Measurements from ENCODE around the gene NME4. TPM values are rescaled to one million over a fixed set of nuclear protein-coding genes. Genes with fewer than 3 reads are reported as not detected.

The NME4 gene
- polyA plus RNA-seq, 1 of the 3 experiments (the other 2 are of a cell fraction) = 509 TPM

DNA sequence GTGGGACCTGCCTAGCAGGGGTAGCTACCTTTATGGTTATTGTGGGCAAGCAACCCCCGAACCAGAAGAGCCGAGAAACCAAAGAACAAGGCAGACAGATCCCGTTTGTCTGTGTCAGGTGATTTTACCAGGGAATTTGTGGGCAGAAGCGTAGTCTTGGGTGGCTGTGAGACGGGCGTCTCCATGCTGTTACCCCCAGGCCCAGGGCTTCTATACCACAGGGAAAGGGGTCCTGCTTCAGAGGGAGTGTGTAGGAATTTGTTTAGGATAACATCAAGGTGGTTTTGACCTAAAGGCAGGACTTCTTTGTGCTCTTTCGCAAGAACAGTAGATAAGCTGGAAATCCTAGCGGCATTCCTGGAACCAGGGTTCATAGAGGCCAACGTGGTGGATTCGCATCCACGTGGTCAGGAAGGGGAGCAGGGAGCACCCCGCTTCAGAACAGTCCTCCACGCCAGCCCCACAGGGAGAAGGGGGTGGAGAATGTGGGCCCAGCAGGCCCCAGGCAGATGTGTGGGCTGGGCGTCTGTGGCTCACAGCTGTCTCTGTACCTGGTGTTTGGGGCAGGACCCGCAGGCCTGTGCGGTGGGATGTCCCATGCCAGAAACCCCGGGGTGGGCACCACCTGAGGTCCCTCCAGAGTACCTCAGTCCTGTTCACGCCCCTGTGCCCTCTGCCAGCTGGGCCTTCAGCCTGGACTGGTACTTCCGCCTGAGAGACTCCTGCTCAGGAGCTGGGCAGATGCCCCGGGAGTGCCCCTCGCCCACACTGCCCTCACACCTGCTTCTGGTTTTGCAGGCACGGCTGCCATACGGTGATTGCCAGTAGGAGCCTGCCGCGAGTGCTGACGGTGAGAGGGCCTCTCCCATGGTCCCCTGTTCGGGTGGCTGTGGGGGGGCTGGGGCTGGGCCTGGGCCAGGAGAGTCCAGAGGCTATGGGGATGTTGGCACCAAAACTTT is 8.8 kb downstream of the NME4 start:
- Histone ChIP-seq H4K20me1 (ENCODE audit: insufficient read depth) (no peaks in the 10 kb centered on the region), H3K79me2 (ENCODE audit: insufficient read depth) (peaks cover 10% of the 10 kb centered on the region), H3K4me3 (ENCODE audit: low read depth in 2 of 2, low read length in 1 of 2) (no peak overlapping the region), H3K9me3 (no peaks in the 10 kb centered on the region), H3K9me2 (no peaks in the 10 kb centered on the region), H3K27ac (ENCODE audit: low read depth in 2 of 2, low read length in 1 of 2) (no peak overlapping the region), H2AFZ (ENCODE audit: low read depth) (no peak overlapping the region), H3K4me1 (ENCODE audit: control insufficient read depth in 1 of 2, insufficient read depth in 2 of 2, low read depth in 1 of 2, low read length in 1 of 2) (peaks cover 0 to under 1% of the 10 kb centered on the region in 2 experiments; a peak in 1 of 4 replicates), H3F3A (replicated peaks; ENCODE audit: insufficient read depth) (peaks cover 13% of the 10 kb centered on the region), H3K36me3 (replicated peaks in 1 of 2; ENCODE audit: control insufficient read depth in 1 of 2, insufficient read depth in 2 of 2, low read length in 1 of 2) (peaks cover 0 to 1% of the 10 kb centered on the region in 2 experiments), H3K9ac (no peak overlapping the region), H3K4me2 (no peak overlapping the region), H3K27me3 (ENCODE audit: insufficient read depth) (no peaks in the 10 kb centered on the region)
- ChIA-PET POLR2A (no interaction called here), CTCF (interaction anchor here (1.2 kb wide), 1 partner anchor 18 kb away, joined by 3 read pairs; no protein-coding TSS in a partner anchor)
- TF ChIP-seq, protein P1, sequence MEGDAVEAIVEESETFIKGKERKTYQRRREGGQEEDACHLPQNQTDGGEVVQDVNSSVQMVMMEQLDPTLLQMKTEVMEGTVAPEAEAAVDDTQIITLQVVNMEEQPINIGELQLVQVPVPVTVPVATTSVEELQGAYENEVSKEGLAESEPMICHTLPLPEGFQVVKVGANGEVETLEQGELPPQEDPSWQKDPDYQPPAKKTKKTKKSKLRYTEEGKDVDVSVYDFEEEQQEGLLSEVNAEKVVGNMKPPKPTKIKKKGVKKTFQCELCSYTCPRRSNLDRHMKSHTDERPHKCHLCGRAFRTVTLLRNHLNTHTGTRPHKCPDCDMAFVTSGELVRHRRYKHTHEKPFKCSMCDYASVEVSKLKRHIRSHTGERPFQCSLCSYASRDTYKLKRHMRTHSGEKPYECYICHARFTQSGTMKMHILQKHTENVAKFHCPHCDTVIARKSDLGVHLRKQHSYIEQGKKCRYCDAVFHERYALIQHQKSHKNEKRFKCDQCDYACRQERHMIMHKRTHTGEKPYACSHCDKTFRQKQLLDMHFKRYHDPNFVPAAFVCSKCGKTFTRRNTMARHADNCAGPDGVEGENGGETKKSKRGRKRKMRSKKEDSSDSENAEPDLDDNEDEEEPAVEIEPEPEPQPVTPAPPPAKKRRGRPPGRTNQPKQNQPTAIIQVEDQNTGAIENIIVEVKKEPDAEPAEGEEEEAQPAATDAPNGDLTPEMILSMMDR (IDR thresholded peaks at IDR 0.05) = no peak
- TF ChIP-seq FOXM1 (IDR thresholded peaks at IDR 0.05; ENCODE audit: low read depth) = no peak
- TF ChIP-seq ELF1 (IDR thresholded peaks at IDR 0.05) = no peak
- no peak for TF ChIP-seq TAF1 (IDR thresholded peaks at IDR 0.05; ENCODE audit: borderline replicate concordance, low read depth, low read length)
- TF ChIP-seq, protein P2, sequence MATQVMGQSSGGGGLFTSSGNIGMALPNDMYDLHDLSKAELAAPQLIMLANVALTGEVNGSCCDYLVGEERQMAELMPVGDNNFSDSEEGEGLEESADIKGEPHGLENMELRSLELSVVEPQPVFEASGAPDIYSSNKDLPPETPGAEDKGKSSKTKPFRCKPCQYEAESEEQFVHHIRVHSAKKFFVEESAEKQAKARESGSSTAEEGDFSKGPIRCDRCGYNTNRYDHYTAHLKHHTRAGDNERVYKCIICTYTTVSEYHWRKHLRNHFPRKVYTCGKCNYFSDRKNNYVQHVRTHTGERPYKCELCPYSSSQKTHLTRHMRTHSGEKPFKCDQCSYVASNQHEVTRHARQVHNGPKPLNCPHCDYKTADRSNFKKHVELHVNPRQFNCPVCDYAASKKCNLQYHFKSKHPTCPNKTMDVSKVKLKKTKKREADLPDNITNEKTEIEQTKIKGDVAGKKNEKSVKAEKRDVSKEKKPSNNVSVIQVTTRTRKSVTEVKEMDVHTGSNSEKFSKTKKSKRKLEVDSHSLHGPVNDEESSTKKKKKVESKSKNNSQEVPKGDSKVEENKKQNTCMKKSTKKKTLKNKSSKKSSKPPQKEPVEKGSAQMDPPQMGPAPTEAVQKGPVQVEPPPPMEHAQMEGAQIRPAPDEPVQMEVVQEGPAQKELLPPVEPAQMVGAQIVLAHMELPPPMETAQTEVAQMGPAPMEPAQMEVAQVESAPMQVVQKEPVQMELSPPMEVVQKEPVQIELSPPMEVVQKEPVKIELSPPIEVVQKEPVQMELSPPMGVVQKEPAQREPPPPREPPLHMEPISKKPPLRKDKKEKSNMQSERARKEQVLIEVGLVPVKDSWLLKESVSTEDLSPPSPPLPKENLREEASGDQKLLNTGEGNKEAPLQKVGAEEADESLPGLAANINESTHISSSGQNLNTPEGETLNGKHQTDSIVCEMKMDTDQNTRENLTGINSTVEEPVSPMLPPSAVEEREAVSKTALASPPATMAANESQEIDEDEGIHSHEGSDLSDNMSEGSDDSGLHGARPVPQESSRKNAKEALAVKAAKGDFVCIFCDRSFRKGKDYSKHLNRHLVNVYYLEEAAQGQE (IDR thresholded peaks at IDR 0.05; ENCODE audit: low read depth, low read length) = no peak
- TF ChIP-seq JUND (IDR thresholded peaks at IDR 0.05) = no peak
- TF ChIP-seq CHD2 (IDR thresholded peaks at IDR 0.05; ENCODE audit: low read length, partially characterized antibody) = no peak
- no peak for TF ChIP-seq RAD21 (IDR thresholded peaks at IDR 0.05; ENCODE audit: low read length)
- TF ChIP-seq EP300 (IDR thresholded peaks at IDR 0.05; ENCODE audit: borderline replicate concordance in 1 of 2, low read depth in 1 of 2, low read length in 1 of 2) = no peak
- TF ChIP-seq, protein P3, sequence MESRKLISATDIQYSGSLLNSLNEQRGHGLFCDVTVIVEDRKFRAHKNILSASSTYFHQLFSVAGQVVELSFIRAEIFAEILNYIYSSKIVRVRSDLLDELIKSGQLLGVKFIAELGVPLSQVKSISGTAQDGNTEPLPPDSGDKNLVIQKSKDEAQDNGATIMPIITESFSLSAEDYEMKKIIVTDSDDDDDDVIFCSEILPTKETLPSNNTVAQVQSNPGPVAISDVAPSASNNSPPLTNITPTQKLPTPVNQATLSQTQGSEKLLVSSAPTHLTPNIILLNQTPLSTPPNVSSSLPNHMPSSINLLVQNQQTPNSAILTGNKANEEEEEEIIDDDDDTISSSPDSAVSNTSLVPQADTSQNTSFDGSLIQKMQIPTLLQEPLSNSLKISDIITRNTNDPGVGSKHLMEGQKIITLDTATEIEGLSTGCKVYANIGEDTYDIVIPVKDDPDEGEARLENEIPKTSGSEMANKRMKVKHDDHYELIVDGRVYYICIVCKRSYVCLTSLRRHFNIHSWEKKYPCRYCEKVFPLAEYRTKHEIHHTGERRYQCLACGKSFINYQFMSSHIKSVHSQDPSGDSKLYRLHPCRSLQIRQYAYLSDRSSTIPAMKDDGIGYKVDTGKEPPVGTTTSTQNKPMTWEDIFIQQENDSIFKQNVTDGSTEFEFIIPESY (IDR thresholded peaks at IDR 0.05; ENCODE audit: borderline replicate concordance, low read depth) = no peak
- TF ChIP-seq TCF12 (IDR thresholded peaks at IDR 0.05) = no peak
- TF ChIP-seq FOSL2 (IDR thresholded peaks at IDR 0.05; ENCODE audit: borderline replicate concordance, low read depth) = no peak
- TF ChIP-seq MXI1 (IDR thresholded peaks at IDR 0.05; ENCODE audit: low read depth, low read length) = no peak
- no peak for DNase-seq
- WGBS (ENCODE audit: low lambda C conversion rate) = 89% methylated on average over 14 of the region's 27 CpGs
